HCT116 (cell line): ENCODE measurements around the gene EPS15. TPM values are rescaled to one million over a fixed set of nuclear protein-coding genes. Genes with fewer than 3 reads are reported as not detected.

Source experiments
- ATAC-seq: fragments of 200-7000 bp; cut with Tn5 transposase; 2 replicates; pipeline ENCODE4 v1.9.1; 2020; ENCODE audit warnings: mild to moderate bottlenecking, moderate library complexity
- BruUV-seq: library from RNA; stranded (reverse); fragments of 400-500 nt; replicated peaks from 2 replicates; lab custom pipeline; 2021; lab: Mats Ljungman, UMichigan
- CTCF ChIA-PET: fragments of 300-600 bp; sonication (Branson Sonifier 250); formaldehyde crosslinking; loops from one replicate; lab custom pipeline; 2021; ENCODE audit warnings: antibody characterized with exemption; lab: Charles Lee
- POLR2A ChIA-PET: fragments of 300-600, 350-600 bp; sonication (Branson Sonifier 250); formaldehyde crosslinking; loops from one replicate; lab custom pipeline; 2021; ENCODE audit warnings: antibody characterized with exemption; lab: Charles Lee
- RAD21 ChIA-PET, 2 experiments: fragments of 300-600 bp; sonication (Branson Sonifier 250); formaldehyde crosslinking; loops; one replicate each; lab custom pipeline; 2023; ENCODE audit warnings: low total read pairs in 2 of 2; ENCODE audit not compliant: uncharacterized antibody in 2 of 2, unreplicated experiment in 2 of 2, low non-redundant PET in 1 of 2; lab: Charles Lee
- DNase-seq: peaks from one replicate; pipeline ENCODE4 v3.0.0-alpha.2; 2010; ENCODE audit warnings: low read depth, low spot score
- H2AFZ ChIP-seq: fragments of 200-600 bp; shearing (Covaris generic), sonication (generic); 2 replicates; pipeline ENCODE4 v1.6.1; 2017; ENCODE audit warnings: low read depth, mixed run types, mixed read lengths, antibody characterized with exemption, low read length; ENCODE audit not compliant: poor library complexity, severe bottlenecking
- H3K27ac ChIP-seq: 2 replicates; pipeline ENCODE4 v1.5.1; 2012; ENCODE audit warnings: low read depth, low read length
- H3K27me3 ChIP-seq: fragments of 200-600 bp; sonication (generic); 2 replicates; pipeline ENCODE4 v1.6.1; 2016; ENCODE audit warnings: mixed run types, low read length, mixed read lengths; ENCODE audit not compliant: insufficient read depth
- H3K36me3 ChIP-seq, 2 experiments: fragments of 200-500 bp in 1 of 2; fragments of 200-600 bp in 1 of 2; sonication (Bioruptor generic) in 1 of 2; sonication (generic) in 1 of 2; 2 replicates each; pipeline versions ENCODE4 v1.5.1 to v1.6.1; 2014 to 2016; ENCODE audit warnings: low read length in 2 of 2, inconsistent platforms in 1 of 2, mixed read lengths in 1 of 2, mixed run types in 1 of 2; ENCODE audit not compliant: insufficient read depth in 2 of 2, control insufficient read depth in 1 of 2
- H3K4me1 ChIP-seq, 2 experiments: fragments of 200-600 bp in 1 of 2; sonication (generic) in 1 of 2; 2 replicates each; pipeline versions ENCODE4 v1.5.1 to v1.6.1; 2012 to 2017; ENCODE audit warnings: low read length in 2 of 2, inconsistent platforms in 1 of 2, mild to moderate bottlenecking in 1 of 2, mixed read lengths in 1 of 2, mixed run types in 1 of 2, moderate library complexity in 1 of 2; ENCODE audit not compliant: insufficient read depth in 2 of 2, control insufficient read depth in 1 of 2
- H3K4me2 ChIP-seq: fragments of 200-600 bp; sonication (generic); 2 replicates; pipeline ENCODE4 v1.6.1; 2017; ENCODE audit warnings: mixed run types, low read length, mixed read lengths
- H3K4me3 ChIP-seq, 2 experiments: fragments of 200-600 bp in 1 of 2; sonication (generic) in 1 of 2; replicated peaks in 1 of 2; 2 replicates each; pipeline ENCODE4 v1.5.1; 2011 to 2016; ENCODE audit warnings: low read length in 2 of 2, control low read depth in 1 of 2, low read depth in 1 of 2, mild to moderate bottlenecking in 1 of 2, mixed read lengths in 1 of 2, mixed run types in 1 of 2
- H3K79me2 ChIP-seq: fragments of 200-600 bp; sonication (generic); 2 replicates; pipeline ENCODE4 v1.6.1; 2017; ENCODE audit warnings: mild to moderate bottlenecking, mixed run types, low read length, moderate library complexity, mixed read lengths; ENCODE audit not compliant: insufficient read depth
- H3K9ac ChIP-seq: fragments of 200-600 bp; sonication (generic); 2 replicates; pipeline ENCODE4 v1.6.1; 2016; ENCODE audit warnings: low read length, mixed read lengths
- H3K9me2 ChIP-seq: fragments of 200-600 bp; sonication (generic), shearing (Covaris generic); 2 replicates; pipeline ENCODE4 v1.6.1; 2017; ENCODE audit warnings: mixed run types, mild to moderate bottlenecking, moderate library complexity; ENCODE audit not compliant: insufficient read depth
- H3K9me3 ChIP-seq, 2 experiments: fragments of 200-500 bp in 1 of 2; fragments of 200-600 bp in 1 of 2; sonication (Bioruptor generic) in 1 of 2; sonication (generic) in 1 of 2; 2 replicates each; pipeline ENCODE4 v1.6.1; 2014 to 2017; ENCODE audit warnings: low read length in 2 of 2, mixed read lengths in 2 of 2, inconsistent platforms in 1 of 2, low read depth in 1 of 2, mild to moderate bottlenecking in 1 of 2, mixed run types in 1 of 2, moderate library complexity in 1 of 2; ENCODE audit not compliant: control insufficient read depth in 1 of 2, insufficient read depth in 1 of 2
- H4K20me1 ChIP-seq: fragments of 200-600 bp; sonication (generic), shearing (Covaris generic); 2 replicates; pipeline ENCODE4 v1.6.1; 2017; ENCODE audit warnings: mixed run types, mild to moderate bottlenecking, moderate library complexity; ENCODE audit not compliant: insufficient read depth
- ATF3 ChIP-seq: IDR thresholded peaks from 2 replicates; pipeline ENCODE4 v1.6.1; 2012
- CBX3 ChIP-seq: IDR thresholded peaks from 2 replicates; pipeline ENCODE4 v1.6.1; 2012; ENCODE audit warnings: low read depth
- CEBPB ChIP-seq: IDR thresholded peaks from 2 replicates; pipeline ENCODE4 v1.6.1; 2012; ENCODE audit warnings: low read depth
- ELF1 ChIP-seq: IDR thresholded peaks from 2 replicates; pipeline ENCODE4 v1.6.1; 2012; ENCODE audit warnings: low read depth, borderline replicate concordance
- EZH2phosphoT487 ChIP-seq: fragments of 200-600 bp; IDR thresholded peaks from 2 replicates; pipeline ENCODE4 v1.6.1; 2018; ENCODE audit warnings: antibody characterized with exemption, borderline replicate concordance
- FOSL1 ChIP-seq: IDR thresholded peaks from 2 replicates; pipeline ENCODE4 v1.6.1; 2012; ENCODE audit warnings: low read depth
- JUND ChIP-seq: IDR thresholded peaks from 2 replicates; pipeline ENCODE4 v1.6.1; 2012
- POLR2A ChIP-seq: IDR thresholded peaks from 2 replicates; pipeline ENCODE4 v1.7.0; 2011; ENCODE audit warnings: borderline replicate concordance; ENCODE audit not compliant: insufficient read depth, insufficient read length; ENCODE audit errors: extremely low read depth
- POLR2AphosphoS5 ChIP-seq: IDR thresholded peaks from 2 replicates; pipeline ENCODE4 v1.6.1; 2011; ENCODE audit warnings: mild to moderate bottlenecking, low read depth, low read length, moderate library complexity
- RAD21 ChIP-seq: IDR thresholded peaks from 2 replicates; pipeline ENCODE4 v1.6.1; 2012; ENCODE audit warnings: low read depth, mild to moderate bottlenecking
- SRF ChIP-seq: IDR thresholded peaks from 2 replicates; pipeline ENCODE4 v1.6.1; 2012; ENCODE audit warnings: low read depth
- TCF7L2 ChIP-seq: IDR thresholded peaks from 2 replicates; pipeline ENCODE4 v1.7.0; 2011; ENCODE audit warnings: borderline replicate concordance, inconsistent platforms; ENCODE audit not compliant: insufficient read depth, insufficient read length; ENCODE audit errors: extremely low read depth
- ZNF274 ChIP-seq: fragments of 200-500 bp; sonication (Bioruptor generic); IDR thresholded peaks from 2 replicates; pipeline ENCODE4 v1.6.1; 2014; ENCODE audit warnings: mild to moderate bottlenecking, low read depth, low read length, inconsistent platforms
- intact Hi-C: fragments of 100-400 bp; cut with micrococcal nuclease; formaldehyde crosslinking; loops from 2 replicates; pipeline ENCODE4 v1.10.0; 2022
- total RNA-seq: library from RNA; stranded (reverse); gene quantifications from one replicate; pipeline ENCODE4 v1.2.1, GENCODE V29; 2021; ENCODE audit not compliant: unreplicated experiment
- TF ChIP-seq, protein P1 (sequence below): IDR thresholded peaks from 2 replicates; pipeline ENCODE4 v1.6.1; 2012; ENCODE audit warnings: low read depth
- TF ChIP-seq, protein P2 (sequence below): IDR thresholded peaks from 2 replicates; pipeline ENCODE4 v1.6.1; 2011; ENCODE audit warnings: mild to moderate bottlenecking, low read length, moderate library complexity; ENCODE audit not compliant: insufficient replicate concordance; ENCODE audit errors: extremely low read depth

Gene EPS15
- total RNA-seq, 1 experiment from 2014 or later, result 41.2 TPM

DNA sequence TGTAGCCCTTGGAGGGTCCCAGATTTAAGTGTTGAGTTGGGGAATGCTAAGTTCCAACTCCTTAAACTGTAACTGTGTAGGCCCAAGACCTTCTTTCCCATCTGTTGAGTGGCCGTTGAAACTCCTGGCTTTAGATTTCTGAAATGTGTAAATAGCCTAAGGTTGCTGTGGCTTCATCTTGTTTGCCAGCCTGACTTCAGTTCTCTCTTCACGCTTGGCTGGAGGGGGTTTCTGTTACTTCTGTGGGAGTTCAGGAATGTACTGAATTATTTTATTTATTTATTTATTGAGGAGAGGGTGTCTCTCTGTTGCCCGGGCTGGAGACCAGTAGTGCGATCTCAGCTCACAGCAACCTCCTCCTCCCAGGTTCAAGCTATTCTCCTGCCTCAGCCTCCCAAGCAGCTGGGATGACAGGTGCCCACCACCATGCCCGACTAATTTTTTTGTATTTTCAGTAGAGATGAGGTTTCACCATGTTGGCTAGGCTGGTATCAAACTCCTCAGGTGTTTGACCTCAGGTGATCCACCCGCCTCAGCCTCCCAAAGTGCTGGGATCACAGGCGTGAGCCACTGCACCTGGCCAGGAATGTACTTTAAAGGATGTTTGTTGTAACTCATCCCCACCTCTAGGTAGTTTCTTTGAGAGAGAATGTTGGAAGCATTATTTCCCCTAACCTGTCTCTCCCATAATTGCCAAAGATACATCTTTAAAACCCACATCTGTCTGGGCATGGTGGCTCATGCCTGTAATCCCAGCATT is 194.6 kb downstream of the EPS15 start (continued):
- TF ChIP-seq, protein P1, sequence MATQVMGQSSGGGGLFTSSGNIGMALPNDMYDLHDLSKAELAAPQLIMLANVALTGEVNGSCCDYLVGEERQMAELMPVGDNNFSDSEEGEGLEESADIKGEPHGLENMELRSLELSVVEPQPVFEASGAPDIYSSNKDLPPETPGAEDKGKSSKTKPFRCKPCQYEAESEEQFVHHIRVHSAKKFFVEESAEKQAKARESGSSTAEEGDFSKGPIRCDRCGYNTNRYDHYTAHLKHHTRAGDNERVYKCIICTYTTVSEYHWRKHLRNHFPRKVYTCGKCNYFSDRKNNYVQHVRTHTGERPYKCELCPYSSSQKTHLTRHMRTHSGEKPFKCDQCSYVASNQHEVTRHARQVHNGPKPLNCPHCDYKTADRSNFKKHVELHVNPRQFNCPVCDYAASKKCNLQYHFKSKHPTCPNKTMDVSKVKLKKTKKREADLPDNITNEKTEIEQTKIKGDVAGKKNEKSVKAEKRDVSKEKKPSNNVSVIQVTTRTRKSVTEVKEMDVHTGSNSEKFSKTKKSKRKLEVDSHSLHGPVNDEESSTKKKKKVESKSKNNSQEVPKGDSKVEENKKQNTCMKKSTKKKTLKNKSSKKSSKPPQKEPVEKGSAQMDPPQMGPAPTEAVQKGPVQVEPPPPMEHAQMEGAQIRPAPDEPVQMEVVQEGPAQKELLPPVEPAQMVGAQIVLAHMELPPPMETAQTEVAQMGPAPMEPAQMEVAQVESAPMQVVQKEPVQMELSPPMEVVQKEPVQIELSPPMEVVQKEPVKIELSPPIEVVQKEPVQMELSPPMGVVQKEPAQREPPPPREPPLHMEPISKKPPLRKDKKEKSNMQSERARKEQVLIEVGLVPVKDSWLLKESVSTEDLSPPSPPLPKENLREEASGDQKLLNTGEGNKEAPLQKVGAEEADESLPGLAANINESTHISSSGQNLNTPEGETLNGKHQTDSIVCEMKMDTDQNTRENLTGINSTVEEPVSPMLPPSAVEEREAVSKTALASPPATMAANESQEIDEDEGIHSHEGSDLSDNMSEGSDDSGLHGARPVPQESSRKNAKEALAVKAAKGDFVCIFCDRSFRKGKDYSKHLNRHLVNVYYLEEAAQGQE, result no peak
- TF ChIP-seq FOSL1 (no peak), ATF3 (no peak), CBX3 (no peak)

DNA sequence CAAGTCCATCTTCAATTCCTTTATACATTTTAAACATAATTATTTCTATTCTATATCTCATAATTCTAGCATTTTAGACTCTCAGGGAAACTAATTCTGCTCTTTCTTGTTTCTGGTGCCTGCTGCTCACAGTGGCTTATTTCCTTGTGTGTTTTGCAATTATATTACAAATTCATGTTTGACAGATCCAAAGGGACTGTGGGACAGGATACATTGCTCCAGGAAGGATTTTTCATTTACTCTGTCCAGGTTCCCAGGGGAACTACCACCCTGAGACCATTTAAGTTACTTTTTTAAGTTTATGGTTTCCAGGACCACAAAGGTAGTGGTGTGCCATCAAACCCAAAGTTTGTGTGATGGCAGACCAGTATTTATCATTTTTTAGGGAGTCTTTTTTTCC is 195.3 kb downstream of the EPS15 start:
- DNase-seq (no peak), ATAC-seq (no peak)
- BruUV-seq, result no TSS peak
- no peaks in the 10 kb centered on the region for H3K9me3 ChIP-seq
- ChIA-PET CTCF (no interaction called here), RAD21 (no interaction called here), POLR2A (no interaction called here)
- H3K9me2 ChIP-seq, result no peaks in the 10 kb centered on the region
- H2AFZ ChIP-seq, result no peak overlapping the region
- TF ChIP-seq, protein P2, sequence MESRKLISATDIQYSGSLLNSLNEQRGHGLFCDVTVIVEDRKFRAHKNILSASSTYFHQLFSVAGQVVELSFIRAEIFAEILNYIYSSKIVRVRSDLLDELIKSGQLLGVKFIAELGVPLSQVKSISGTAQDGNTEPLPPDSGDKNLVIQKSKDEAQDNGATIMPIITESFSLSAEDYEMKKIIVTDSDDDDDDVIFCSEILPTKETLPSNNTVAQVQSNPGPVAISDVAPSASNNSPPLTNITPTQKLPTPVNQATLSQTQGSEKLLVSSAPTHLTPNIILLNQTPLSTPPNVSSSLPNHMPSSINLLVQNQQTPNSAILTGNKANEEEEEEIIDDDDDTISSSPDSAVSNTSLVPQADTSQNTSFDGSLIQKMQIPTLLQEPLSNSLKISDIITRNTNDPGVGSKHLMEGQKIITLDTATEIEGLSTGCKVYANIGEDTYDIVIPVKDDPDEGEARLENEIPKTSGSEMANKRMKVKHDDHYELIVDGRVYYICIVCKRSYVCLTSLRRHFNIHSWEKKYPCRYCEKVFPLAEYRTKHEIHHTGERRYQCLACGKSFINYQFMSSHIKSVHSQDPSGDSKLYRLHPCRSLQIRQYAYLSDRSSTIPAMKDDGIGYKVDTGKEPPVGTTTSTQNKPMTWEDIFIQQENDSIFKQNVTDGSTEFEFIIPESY, result no peak
- no peak for TF ChIP-seq CBX3
- no peak for TF ChIP-seq POLR2AphosphoS5
- no peak for TF ChIP-seq ZNF274
- TF ChIP-seq RAD21, result no peak
- TF ChIP-seq EZH2phosphoT487, result no peak
- no peak for TF ChIP-seq JUND
- no peak for TF ChIP-seq POLR2A
- TF ChIP-seq FOSL1, result no peak
- no peak for TF ChIP-seq ATF3
- no peak for TF ChIP-seq TCF7L2
- no peak for TF ChIP-seq ELF1
- TF ChIP-seq SRF, result no peak
- no peak for TF ChIP-seq CEBPB
- no peak overlapping the region for H3K4me3 ChIP-seq
- H4K20me1 ChIP-seq, result no peaks in the 10 kb centered on the region
- peaks cover 0 to 15% of the 10 kb centered on the region in 2 experiments; a peak in 2 of 4 replicates for H3K4me1 ChIP-seq
- H3K27me3 ChIP-seq, result no peaks in the 10 kb centered on the region
- H3K27ac ChIP-seq, result no peak overlapping the region
- intact Hi-C loops, result no loop called here
- H3K79me2 ChIP-seq, result peaks cover 2% of the 10 kb centered on the region; the same call in 1 of the 2 replicates
- no peak overlapping the region for H3K4me2 ChIP-seq
- no peak overlapping the region for H3K9ac ChIP-seq
- H3K36me3 ChIP-seq, result no peaks in the 10 kb centered on the region
